Endothelial cell of umbilical vein (primary cell): ENCODE measurements around the gene LARGE1. TPM values are rescaled to one million over a fixed set of nuclear protein-coding genes. Genes with fewer than 3 reads are reported as not detected.

Experiments used
- BruUV-seq: library from RNA; stranded (reverse); fragments of 400-500 nt; replicated peaks from 2 replicates; lab custom pipeline; 2021; lab: Mats Ljungman, UMichigan
- CTCF ChIA-PET: fragments of 300-600, 350-600 bp; sonication (Branson Sonifier 250); formaldehyde crosslinking; loops from one replicate; lab custom pipeline; 2021; ENCODE audit warnings: antibody characterized with exemption, inconsistent platforms; lab: Charles Lee
- POLR2A ChIA-PET: fragments of 300-600, 350-600 bp; sonication (Branson Sonifier 250); formaldehyde crosslinking; loops from one replicate; lab custom pipeline; 2021; ENCODE audit warnings: antibody characterized with exemption, inconsistent platforms; lab: Charles Lee
- DNase-seq: peaks from one replicate; pipeline ENCODE4 v3.0.0-alpha.2; 2011; ENCODE audit warnings: low read depth, low spot score
- FAIRE-seq: peaks from 2 replicates; lab custom pipeline; 2011; peaks lifted over from hg19 to GRCh38; lab: Jason Lieb, UNC
- H2AFZ ChIP-seq: 2 replicates; pipeline ENCODE4 v1.6.0; 2012; ENCODE audit warnings: low read depth, low read length, control low read depth, inconsistent platforms
- H3K27ac ChIP-seq: 2 replicates; pipeline ENCODE4 v1.5.1; 2011; ENCODE audit warnings: low read depth, mild to moderate bottlenecking, control low read depth, low read length, moderate library complexity; ENCODE audit not compliant: insufficient read depth
- H3K27me3 ChIP-seq, 2 experiments: 2 replicates each; pipeline versions ENCODE4 v1.6.0 to v1.6.1; 2011; ENCODE audit warnings: low read length in 2 of 2, mixed read lengths in 1 of 2; ENCODE audit not compliant: control insufficient read depth in 2 of 2, insufficient read depth in 2 of 2
- H3K36me3 ChIP-seq, 2 experiments: 2 replicates in 1 of 2; 3 replicates in 1 of 2; pipeline ENCODE4 v1.5.1; 2011; ENCODE audit warnings: low read length in 2 of 2, mild to moderate bottlenecking in 1 of 2, moderate library complexity in 1 of 2; ENCODE audit not compliant: control insufficient read depth in 2 of 2, insufficient read depth in 2 of 2; ENCODE audit errors: extremely low read depth in 1 of 2
- H3K4me1 ChIP-seq: 3 replicates; pipeline ENCODE4 v1.5.1; 2011; ENCODE audit warnings: mild to moderate bottlenecking, low read length; ENCODE audit not compliant: control insufficient read depth, insufficient read depth; ENCODE audit errors: extremely low read depth
- H3K4me2 ChIP-seq: 2 replicates; pipeline ENCODE4 v1.6.1; 2011; ENCODE audit warnings: low read length, control low read depth, mixed read lengths; ENCODE audit not compliant: insufficient read depth
- H3K4me3 ChIP-seq, 3 experiments: fragments of 200-600 bp in 1 of 3; sonication (generic), shearing (Covaris generic) in 1 of 3; replicated peaks in 1 of 3; 2 replicates each; pipeline ENCODE4 v1.5.1; 2011 to 2016; ENCODE audit warnings: control low read depth in 3 of 3, low read length in 3 of 3, mild to moderate bottlenecking in 2 of 3, inconsistent platforms in 1 of 3, low read depth in 1 of 3, moderate library complexity in 1 of 3; ENCODE audit not compliant: insufficient read depth in 1 of 3
- H3K79me2 ChIP-seq: 2 replicates; pipeline ENCODE4 v1.6.0; 2012; ENCODE audit warnings: low read length, inconsistent platforms; ENCODE audit not compliant: control insufficient read depth, insufficient read depth
- H3K9ac ChIP-seq: replicated peaks from 2 replicates; pipeline ENCODE3; 2011; ENCODE audit warnings: low read length, control low read depth; ENCODE audit not compliant: insufficient read depth; ENCODE audit errors: extremely low read depth
- H3K9me1 ChIP-seq: replicated peaks from 3 replicates; pipeline ENCODE4 v1.6.0; 2011; ENCODE audit warnings: mild to moderate bottlenecking, low read length; ENCODE audit not compliant: control insufficient read depth, insufficient read depth; ENCODE audit errors: extremely low read depth
- H3K9me3 ChIP-seq: replicated peaks from 2 replicates; pipeline ENCODE4 v1.5.1; 2012; ENCODE audit warnings: low read length, inconsistent platforms; ENCODE audit not compliant: control insufficient read depth, insufficient read depth
- H4K20me1 ChIP-seq: replicated peaks from 2 replicates; pipeline ENCODE3; 2011; ENCODE audit warnings: mild to moderate bottlenecking, low read length; ENCODE audit not compliant: control insufficient read depth, insufficient read depth; ENCODE audit errors: extremely low read depth
- CTCF ChIP-seq, 2 donors: IDR thresholded peaks; 1 replicate in 1 of 2; 2 replicates in 1 of 2; pipeline ENCODE4 v1.5.1; 2011; ENCODE audit warnings: low read length in 2 of 2, mild to moderate bottlenecking in 2 of 2, moderate library complexity in 2 of 2, control low read depth in 1 of 2, inconsistent platforms in 1 of 2, low read depth in 1 of 2; ENCODE audit not compliant: insufficient read depth in 1 of 2; ENCODE audit errors: extremely low read depth in 1 of 2
- EZH2 ChIP-seq: IDR thresholded peaks from 2 replicates; pipeline ENCODE4 v1.6.1; 2012; ENCODE audit warnings: borderline replicate concordance, low read depth, mild to moderate bottlenecking, moderate library complexity, low read length, inconsistent platforms; ENCODE audit not compliant: severe bottlenecking
- FOS ChIP-seq: IDR thresholded peaks from 2 replicates; pipeline ENCODE4 v1.6.1; 2011; ENCODE audit warnings: mild to moderate bottlenecking, low read length, moderate library complexity, borderline replicate concordance; ENCODE audit not compliant: insufficient read depth
- GATA2 ChIP-seq: IDR thresholded peaks from 2 replicates; pipeline ENCODE4 v1.7.0; 2011; ENCODE audit warnings: low read depth, mild to moderate bottlenecking, moderate library complexity, mixed read lengths, low read length; ENCODE audit not compliant: insufficient read length, insufficient read depth
- JUN ChIP-seq: IDR thresholded peaks from 2 replicates; pipeline ENCODE4 v1.6.1; 2011; ENCODE audit warnings: borderline replicate concordance, low read depth; ENCODE audit not compliant: insufficient read length, insufficient read depth
- MAX ChIP-seq: IDR thresholded peaks from 2 replicates; pipeline ENCODE4 v1.6.1; 2011; ENCODE audit not compliant: insufficient read depth, insufficient read length
- MYC ChIP-seq: IDR thresholded peaks from one replicate; pipeline ENCODE4 v1.6.1; 2011; ENCODE audit warnings: mild to moderate bottlenecking, low read depth, low read length
- POLR2A ChIP-seq: IDR thresholded peaks from 2 replicates; pipeline ENCODE4 v1.6.1; 2012; ENCODE audit warnings: low read depth, mild to moderate bottlenecking, control low read depth, low read length
- POLR2AphosphoS5 ChIP-seq: IDR thresholded peaks from 2 replicates; pipeline ENCODE4 v1.6.1; 2012; ENCODE audit warnings: low read depth, mild to moderate bottlenecking, control low read depth, low read length, moderate library complexity; ENCODE audit not compliant: insufficient read depth
- dilution Hi-C: fragments of 300-500 bp; cut with MboI; formaldehyde crosslinking; loops from one replicate; pipeline ENCODE4 v1.15.0; 2019; ENCODE audit warnings: low sequenced_read_pairs; ENCODE audit not compliant: extremely low pct_ligation_motif_present
- intact Hi-C: fragments of 100-400 bp; cut with micrococcal nuclease; formaldehyde crosslinking; loops from one replicate; pipeline ENCODE4 v1.10.0; 2022
- polyA plus RNA-seq, 4 experiments: library from polyadenylated mRNA; depleted of rRNA in 3 of 4; stranded (reverse) in 3 of 4; unstranded in 1 of 4; fragments of >200 nt; gene quantifications; 2 replicates each; pipeline versions ENCODE4 v1.2.1 to v1.2.3, GENCODE V29; 2011 to 2012; ENCODE audit warnings: missing spikeins in 1 of 4
- total RNA-seq: library from RNA; stranded (reverse); gene quantifications from 2 replicates; pipeline ENCODE4 v1.2.3, GENCODE V29; 2021

The LARGE1 gene
- total and polyA plus RNA-seq, 2 donors (not counting 3 experiments of a cell fraction or from before 2014, with no cell fraction given) = 0.95 to 4.4 TPM

GRCh38 chr22:33687464-33687863 lies 232.8 kb downstream of the LARGE1 start:
- Histone ChIP-seq H3K9ac (no peak overlapping the region), H3K4me1 (no peaks in the 10 kb centered on the region), H3K27me3 (no peaks in the 10 kb centered on the region), H3K27ac (no peak overlapping the region), H3K9me1 (no peaks in the 10 kb centered on the region), H3K4me2 (no peak overlapping the region), H3K4me3 (no peak overlapping the region), H3K9me3 (peaks cover 11% of the 10 kb centered on the region), H4K20me1 (no peaks in the 10 kb centered on the region), H3K79me2 (no peaks in the 10 kb centered on the region), H2AFZ (no peak overlapping the region), H3K36me3 (no peaks in the 10 kb centered on the region)
- ChIA-PET CTCF (no interaction called here), POLR2A (no interaction called here)
- DNase-seq (no peak), FAIRE-seq (no peak)
- no peak for TF ChIP-seq POLR2AphosphoS5
- no peak for TF ChIP-seq MYC
- no peak for TF ChIP-seq MAX
- no peak for TF ChIP-seq JUN
- no peak for TF ChIP-seq POLR2A
- TF ChIP-seq FOS = no peak
- no peak for TF ChIP-seq GATA2
- TF ChIP-seq CTCF (IDR thresholded peaks at IDR 0.05; ENCODE audit: extremely low read depth in 1 of 2, insufficient read depth in 1 of 2, low read depth in 1 of 2, low read length in 2 of 2) = no peak
- TF ChIP-seq EZH2 = no peak
- dilution Hi-C loops (no loop called here), intact Hi-C loops (no loop called here)
- BruUV-seq = no TSS peak
